Neural progenitor cell (in vitro differentiated cells): ENCODE measurements around the gene ACSBG1. TPM values are rescaled to one million over a fixed set of nuclear protein-coding genes. Genes with fewer than 3 reads are reported as not detected.

Source experiments
- DNase-seq: peaks from one replicate; pipeline ENCODE4 v3.0.0-alpha.2; 2016; ENCODE audit warnings: low spot score
- H2AFZ ChIP-seq: fragments of 200-600 bp; sonication (generic); replicated peaks from 2 replicates; pipeline ENCODE4 v1.6.1; 2016; ENCODE audit warnings: antibody characterized with exemption
- H3F3A ChIP-seq: fragments of 200-600 bp; sonication (generic); 2 replicates; pipeline ENCODE4 v1.6.1; 2016; ENCODE audit warnings: antibody characterized with exemption, low read depth
- H3K27ac ChIP-seq: fragments of 200-600 bp; sonication (generic); 2 replicates; pipeline ENCODE4 v1.5.1; 2016; ENCODE audit warnings: mild to moderate bottlenecking
- H3K27me3 ChIP-seq: fragments of 200-600 bp; sonication (generic); 2 replicates; pipeline ENCODE4 v1.6.1; 2016; ENCODE audit warnings: mild to moderate bottlenecking, moderate library complexity
- H3K36me3 ChIP-seq: fragments of 200-600 bp; sonication (generic); 2 replicates; pipeline ENCODE4 v1.5.1; 2016
- H3K4me1 ChIP-seq: fragments of 200-600 bp; sonication (generic); 2 replicates; pipeline ENCODE4 v1.6.1; 2016; ENCODE audit warnings: mixed run types
- H3K4me2 ChIP-seq: fragments of 200-600 bp; sonication (generic); 2 replicates; pipeline ENCODE4 v1.6.1; 2016
- H3K4me3 ChIP-seq: fragments of 200-600 bp; sonication (generic); 2 replicates; pipeline ENCODE4 v1.5.1; 2016
- H3K79me2 ChIP-seq: fragments of 200-600 bp; sonication (generic); 2 replicates; pipeline ENCODE4 v1.6.1; 2016; ENCODE audit warnings: low read depth
- H3K9ac ChIP-seq: fragments of 200-600 bp; sonication (generic); 2 replicates; pipeline ENCODE4 v1.6.1; 2016
- H3K9me3 ChIP-seq: fragments of 200-600 bp; sonication (generic); 2 replicates; pipeline ENCODE4 v1.5.1; 2016; ENCODE audit warnings: low read depth
- H4K20me1 ChIP-seq: fragments of 200-600 bp; sonication (generic); 2 replicates; pipeline ENCODE4 v1.6.1; 2016; ENCODE audit warnings: low read depth
- H3K27ac Mint-ChIP-seq: 3 replicates; pipeline ENCODE4 v1.8.0; 2021; ENCODE audit warnings: mixed read lengths
- H3K27me3 Mint-ChIP-seq: 2 replicates; pipeline ENCODE4 v1.8.0; 2022; ENCODE audit warnings: low read depth, mild to moderate bottlenecking, inconsistent platforms, moderate library complexity, mixed read lengths; ENCODE audit not compliant: insufficient read depth
- H3K36me3 Mint-ChIP-seq: 3 replicates; pipeline ENCODE4 v1.8.0; 2021; ENCODE audit warnings: mixed read lengths
- H3K4me1 Mint-ChIP-seq: 3 replicates; pipeline ENCODE4 v1.8.0; 2021; ENCODE audit warnings: mixed read lengths
- H3K4me3 Mint-ChIP-seq: 3 replicates; pipeline ENCODE4 v1.8.0; 2021; ENCODE audit warnings: mild to moderate bottlenecking, moderate library complexity, mixed read lengths
- H3K9me3 Mint-ChIP-seq: 3 replicates; pipeline ENCODE4 v1.8.0; 2020; ENCODE audit warnings: mixed read lengths
- EZH2 ChIP-seq: fragments of 200-600 bp; sonication (generic); IDR thresholded peaks from 2 replicates; pipeline ENCODE4 v1.6.1; 2017; ENCODE audit warnings: antibody characterized with exemption, mild to moderate bottlenecking, moderate library complexity
- EZH2phosphoT487 ChIP-seq: fragments of 200-600 bp; sonication (generic); IDR thresholded peaks from 2 replicates; pipeline ENCODE4 v1.6.1; 2017; ENCODE audit warnings: antibody characterized with exemption
- total RNA-seq: library from RNA; depleted of rRNA; stranded (reverse); fragments of >200 nt; gene quantifications from 2 replicates; pipeline ENCODE4 v1.2.3, GENCODE V29; 2015; ENCODE audit warnings: low replicate concordance
- TF ChIP-seq, protein P1 (sequence below): fragments of 200-600 bp; sonication (generic); IDR thresholded peaks from 2 replicates; pipeline ENCODE4 v1.5.1; 2017; ENCODE audit warnings: antibody characterized with exemption, mild to moderate bottlenecking

The ACSBG1 gene
- total RNA-seq, 1 donor from 2014 or later: 0.11 TPM

DNA sequence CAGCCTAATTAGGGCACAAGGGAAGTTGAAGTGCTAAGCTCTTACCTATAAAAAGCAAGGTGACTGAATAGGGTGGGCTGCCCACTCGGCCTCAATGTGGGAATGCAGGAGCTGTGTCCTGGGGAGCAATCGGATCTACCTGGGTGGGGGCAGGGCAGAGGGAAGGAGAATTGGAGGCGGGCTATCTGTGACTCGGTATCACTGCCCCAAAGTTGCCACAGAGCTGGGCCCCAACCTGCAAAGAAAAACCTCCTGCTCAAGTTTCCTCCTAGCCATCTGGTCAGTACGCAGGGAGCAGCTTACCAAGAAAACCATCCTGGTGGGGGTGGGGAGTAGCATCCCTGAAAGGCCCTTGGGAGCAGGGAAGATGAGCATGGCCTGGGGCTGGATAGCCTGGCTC, 113.8 kb downstream of the ACSBG1 start:
- no peaks in the 10 kb centered on the region for H3K9me3 ChIP-seq
- no peaks in the 10 kb centered on the region for H3K36me3 ChIP-seq
- H3K4me2 ChIP-seq: peak overlapping the region; percentile 27
- no peak overlapping the region for H3K4me3 Mint-ChIP-seq
- H3K4me1 Mint-ChIP-seq: peaks cover 7% of the 10 kb centered on the region
- H4K20me1 ChIP-seq: no peaks in the 10 kb centered on the region
- no peak overlapping the region for H3K4me3 ChIP-seq
- H3K79me2 ChIP-seq: no peaks in the 10 kb centered on the region
- peaks cover 5% of the 10 kb centered on the region for H3K27me3 Mint-ChIP-seq
- H3K4me1 ChIP-seq: peaks cover 10% of the 10 kb centered on the region
- H3K9me3 Mint-ChIP-seq: no peaks in the 10 kb centered on the region
- TF ChIP-seq, protein P1, sequence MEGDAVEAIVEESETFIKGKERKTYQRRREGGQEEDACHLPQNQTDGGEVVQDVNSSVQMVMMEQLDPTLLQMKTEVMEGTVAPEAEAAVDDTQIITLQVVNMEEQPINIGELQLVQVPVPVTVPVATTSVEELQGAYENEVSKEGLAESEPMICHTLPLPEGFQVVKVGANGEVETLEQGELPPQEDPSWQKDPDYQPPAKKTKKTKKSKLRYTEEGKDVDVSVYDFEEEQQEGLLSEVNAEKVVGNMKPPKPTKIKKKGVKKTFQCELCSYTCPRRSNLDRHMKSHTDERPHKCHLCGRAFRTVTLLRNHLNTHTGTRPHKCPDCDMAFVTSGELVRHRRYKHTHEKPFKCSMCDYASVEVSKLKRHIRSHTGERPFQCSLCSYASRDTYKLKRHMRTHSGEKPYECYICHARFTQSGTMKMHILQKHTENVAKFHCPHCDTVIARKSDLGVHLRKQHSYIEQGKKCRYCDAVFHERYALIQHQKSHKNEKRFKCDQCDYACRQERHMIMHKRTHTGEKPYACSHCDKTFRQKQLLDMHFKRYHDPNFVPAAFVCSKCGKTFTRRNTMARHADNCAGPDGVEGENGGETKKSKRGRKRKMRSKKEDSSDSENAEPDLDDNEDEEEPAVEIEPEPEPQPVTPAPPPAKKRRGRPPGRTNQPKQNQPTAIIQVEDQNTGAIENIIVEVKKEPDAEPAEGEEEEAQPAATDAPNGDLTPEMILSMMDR: no peak
- TF ChIP-seq EZH2 (no peak), EZH2phosphoT487 (no peak)
- H3K36me3 Mint-ChIP-seq: peaks cover 3% of the 10 kb centered on the region
- no peak overlapping the region for H3K27ac ChIP-seq
- peak; percentile 23 for DNase-seq
- peaks cover 6% of the 10 kb centered on the region for H3F3A ChIP-seq
- no peaks in the 10 kb centered on the region for H3K27me3 ChIP-seq
- no peak overlapping the region for H2AFZ ChIP-seq
- peak overlapping the region; percentile 20 for H3K9ac ChIP-seq
- H3K27ac Mint-ChIP-seq: no peak overlapping the region

Other genes with a start within 250 kb of the ACSBG1 start
- gene TBC1D2B, start 156.9 kb downstream of the ACSBG1 start, total RNA-seq: 11.7 and 18.6 TPM in 2 replicates
- gene SH2D7, start 142.0 kb downstream of the ACSBG1 start, total RNA-seq: not detected in 2 replicates
- 40.6 and 52.0 TPM in 2 replicates for gene CIB2, start 103.1 kb downstream of the ACSBG1 start, total RNA-seq
- 16.0 and 19.3 TPM in 2 replicates for gene IDH3A, start 85.2 kb downstream of the ACSBG1 start, total RNA-seq
- 0.12 TPM in 1 of 2 replicates, not detected in the other for gene DNAJA4, start 30.0 kb upstream of the ACSBG1 start, total RNA-seq
- gene SKIC8, start 65.0 kb upstream of the ACSBG1 start, total RNA-seq: 76.0 and 78.4 TPM in 2 replicates
- 320 and 454 TPM in 2 replicates for gene CRABP1, start 105.8 kb upstream of the ACSBG1 start, total RNA-seq
- gene IREB2, start 203.7 kb upstream of the ACSBG1 start, total RNA-seq: 55.7 and 87.7 TPM in 2 replicates